AG09319 (cell line): Measurements from ENCODE around the gene GPRC5B.
A peak's percentile ranks its signal among the peaks of the same experiment; 100 is the strongest.

ENCODE experiments used
- DNase-seq: peaks from one replicate; pipeline ENCODE4 v3.0.0-alpha.2; 2010; ENCODE audit warnings: low read depth; ENCODE audit errors: extremely low read depth
- TF ChIP-seq, protein P1 (sequence below): IDR thresholded peaks from 2 replicates; pipeline ENCODE4 v1.5.1; 2011; ENCODE audit warnings: low read depth, mild to moderate bottlenecking, inconsistent platforms, low read length, moderate library complexity

The GPRC5B gene

DNA sequence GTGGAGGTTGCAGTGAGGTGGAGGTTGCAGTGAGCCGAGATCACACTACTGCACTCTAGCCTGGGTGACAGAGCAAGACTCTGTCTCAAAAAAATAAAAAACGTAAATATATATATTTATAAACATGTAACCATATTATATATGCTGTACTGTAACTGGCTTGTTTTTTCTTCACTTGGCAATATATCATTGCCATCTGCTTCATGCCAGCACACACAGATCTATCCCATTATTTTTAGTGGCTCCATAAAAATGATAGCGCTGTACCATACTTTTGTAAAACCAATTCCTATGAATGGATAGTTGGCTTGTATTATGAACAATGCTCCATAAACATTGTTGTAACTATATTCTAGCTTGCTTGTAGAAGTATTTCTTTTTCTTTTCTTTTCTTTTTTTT lies 49.5 kb downstream of the GPRC5B start:
- DNase-seq: no peak
- TF ChIP-seq, protein P1, sequence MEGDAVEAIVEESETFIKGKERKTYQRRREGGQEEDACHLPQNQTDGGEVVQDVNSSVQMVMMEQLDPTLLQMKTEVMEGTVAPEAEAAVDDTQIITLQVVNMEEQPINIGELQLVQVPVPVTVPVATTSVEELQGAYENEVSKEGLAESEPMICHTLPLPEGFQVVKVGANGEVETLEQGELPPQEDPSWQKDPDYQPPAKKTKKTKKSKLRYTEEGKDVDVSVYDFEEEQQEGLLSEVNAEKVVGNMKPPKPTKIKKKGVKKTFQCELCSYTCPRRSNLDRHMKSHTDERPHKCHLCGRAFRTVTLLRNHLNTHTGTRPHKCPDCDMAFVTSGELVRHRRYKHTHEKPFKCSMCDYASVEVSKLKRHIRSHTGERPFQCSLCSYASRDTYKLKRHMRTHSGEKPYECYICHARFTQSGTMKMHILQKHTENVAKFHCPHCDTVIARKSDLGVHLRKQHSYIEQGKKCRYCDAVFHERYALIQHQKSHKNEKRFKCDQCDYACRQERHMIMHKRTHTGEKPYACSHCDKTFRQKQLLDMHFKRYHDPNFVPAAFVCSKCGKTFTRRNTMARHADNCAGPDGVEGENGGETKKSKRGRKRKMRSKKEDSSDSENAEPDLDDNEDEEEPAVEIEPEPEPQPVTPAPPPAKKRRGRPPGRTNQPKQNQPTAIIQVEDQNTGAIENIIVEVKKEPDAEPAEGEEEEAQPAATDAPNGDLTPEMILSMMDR: no peak

DNA sequence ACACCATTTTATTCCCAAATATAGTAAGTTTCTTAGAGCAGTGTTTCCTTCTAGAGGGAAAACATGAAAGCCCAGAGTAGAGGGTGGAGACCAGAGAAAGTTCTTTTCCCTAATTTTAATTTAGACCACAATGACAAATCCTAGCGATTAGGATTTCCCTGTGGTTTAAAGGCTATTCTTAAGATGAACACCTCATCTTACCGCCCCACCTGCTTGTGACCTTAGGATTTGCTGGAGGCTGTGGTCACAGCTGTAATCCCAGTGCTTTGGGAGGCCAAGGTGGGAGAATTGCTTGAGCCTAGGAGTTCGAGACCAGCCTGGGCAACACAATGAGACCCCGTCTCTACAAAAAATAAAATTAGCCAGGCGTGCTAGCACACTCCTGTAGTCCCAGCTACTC lies 51.1 kb downstream of the GPRC5B start:
- DNase-seq: no peak

DNA sequence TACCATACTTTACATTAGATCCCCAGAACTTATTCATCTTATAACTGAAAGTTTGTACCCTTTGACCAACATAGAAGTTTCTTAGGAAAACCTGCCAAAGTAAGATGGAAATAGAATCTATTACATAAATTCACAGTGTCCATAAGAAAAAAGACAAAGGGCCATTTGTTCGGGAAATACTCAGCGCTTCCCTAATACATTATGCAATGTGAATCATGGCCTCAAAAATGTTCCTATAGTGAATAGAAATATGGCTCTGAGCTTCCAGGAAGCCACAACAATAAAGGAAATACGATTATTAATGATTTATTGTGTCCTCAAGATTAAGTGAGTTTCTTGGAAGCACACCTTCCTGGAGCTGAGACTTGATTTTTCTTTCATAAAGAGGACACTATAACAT lies 51.5 kb downstream of the GPRC5B start:
- TF ChIP-seq, protein P1: no peak

More for the DNA sequence above, 51.1 kb downstream of the GPRC5B start:
- TF ChIP-seq, protein P1: no peak

DNA sequence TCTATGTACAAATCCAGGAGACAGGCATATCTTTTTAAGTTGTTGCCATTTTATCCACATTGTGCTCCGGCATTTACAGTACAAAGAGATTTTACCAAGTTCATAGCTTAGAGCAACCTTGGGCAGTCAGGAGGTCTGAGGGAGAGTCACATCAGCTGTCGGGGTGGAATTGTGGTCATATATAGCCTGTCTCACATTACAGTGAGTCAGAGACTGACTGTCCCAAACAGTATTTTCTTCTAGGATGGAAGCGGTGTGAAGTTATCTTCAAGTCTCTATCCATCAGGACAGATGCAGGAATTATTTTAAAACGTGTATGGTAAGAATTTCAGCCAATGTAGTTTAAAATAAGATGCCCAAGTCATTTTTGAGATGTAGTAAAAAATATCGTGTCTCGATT lies 53.0 kb downstream of the GPRC5B start:
- DNase-seq: peak; percentile 39
- TF ChIP-seq, protein P1: no peak

More for the DNA sequence above, 51.5 kb downstream of the GPRC5B start:
- no peak for DNase-seq

DNA sequence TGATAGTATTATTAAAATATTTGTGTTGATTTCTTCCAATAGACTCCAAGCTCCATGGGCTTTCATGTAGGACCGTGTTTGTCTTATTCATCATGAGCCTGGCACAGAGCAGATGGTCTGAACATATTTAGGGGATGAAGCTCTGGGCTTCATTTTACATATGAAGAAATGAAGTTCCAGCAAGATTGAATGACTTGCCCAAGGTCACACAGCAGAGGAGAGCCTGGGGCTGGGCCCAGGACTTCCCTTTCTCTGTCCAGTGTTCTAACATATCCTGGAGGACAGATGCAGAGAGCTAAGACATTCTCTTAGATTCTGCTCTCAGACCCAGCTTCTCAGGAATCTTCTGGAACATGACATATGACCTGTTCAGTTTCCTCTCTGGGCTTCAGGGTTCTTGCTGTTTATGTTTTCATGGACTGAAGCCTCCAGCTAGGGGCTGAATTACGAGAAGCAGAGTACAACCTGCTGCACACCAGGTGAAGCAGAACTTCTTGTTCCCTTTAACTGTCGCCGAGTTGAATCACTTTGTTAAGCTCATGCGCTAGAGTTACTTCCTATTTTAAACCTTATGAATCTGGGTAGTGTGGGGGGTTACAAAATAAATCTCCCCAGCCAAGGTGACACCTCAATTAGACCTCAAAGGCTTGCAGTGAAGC lies 53.6 kb downstream of the GPRC5B start:
- DNase-seq: no peak
- TF ChIP-seq, protein P1: no peak

DNA sequence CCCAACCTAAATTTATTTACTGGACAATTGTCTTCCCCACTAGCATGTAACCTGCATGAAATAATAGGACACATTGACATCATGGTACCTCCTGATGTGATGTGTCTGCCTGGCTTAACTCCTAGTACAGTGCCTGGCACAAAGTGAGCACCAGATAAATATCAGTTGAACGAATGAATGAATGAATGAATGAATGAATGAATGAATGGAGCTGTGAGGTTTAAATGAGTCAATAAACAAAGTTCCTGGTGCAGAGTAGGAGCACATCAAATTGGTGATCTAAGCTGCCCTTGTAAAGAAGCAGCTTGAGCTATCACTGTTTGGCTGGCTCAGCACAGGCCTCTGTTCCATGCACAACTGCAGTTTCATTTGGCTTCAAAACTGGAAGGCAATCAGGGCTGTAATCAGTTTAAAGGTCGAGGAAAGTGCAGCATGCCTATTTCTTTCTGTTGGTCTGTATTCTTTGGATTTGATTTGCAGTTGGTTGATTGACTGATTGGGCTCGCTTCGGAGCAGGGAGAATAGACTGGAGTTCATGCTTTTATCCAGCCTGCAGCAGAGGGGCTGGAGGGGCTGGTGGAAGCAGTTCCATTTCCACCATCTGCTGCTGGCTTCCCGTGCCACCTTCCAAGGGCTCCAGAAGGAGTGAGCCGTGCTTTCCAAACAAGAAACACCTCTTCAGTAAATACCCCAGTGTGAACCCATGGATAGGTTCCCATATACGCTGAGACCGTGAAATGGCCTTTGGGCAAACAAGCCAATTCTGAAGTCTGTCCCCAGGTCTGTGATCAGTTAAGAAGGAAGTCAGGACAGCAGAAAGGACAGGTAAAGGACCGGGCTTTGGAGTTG lies 54.6 kb downstream of the GPRC5B start:
- no peak for DNase-seq

DNA sequence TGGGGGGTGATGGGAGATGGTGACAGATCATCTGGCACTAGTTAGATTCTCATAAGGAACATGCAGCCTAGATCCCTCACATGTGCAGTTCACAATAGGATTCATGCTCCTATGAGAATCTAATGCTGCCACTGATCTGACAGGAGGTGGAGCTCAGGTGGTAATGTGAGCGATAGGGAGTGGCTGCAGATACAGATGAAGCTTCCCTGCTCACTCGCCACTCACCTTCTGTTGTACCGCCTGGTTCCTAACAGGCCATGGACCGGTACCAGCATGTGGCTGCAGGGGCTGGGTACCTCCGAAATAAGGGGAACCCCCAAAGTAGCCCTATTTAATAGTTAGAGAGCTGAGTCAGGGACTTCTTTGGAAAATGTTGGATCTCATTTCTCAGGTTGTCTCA lies 60.4 kb downstream of the GPRC5B start:
- DNase-seq: no peak
- TF ChIP-seq, protein P1: no peak

More for the DNA sequence above, 54.6 kb downstream of the GPRC5B start:
- TF ChIP-seq, protein P1: no peak
